Activated CD4-positive, alpha-beta T cell treated with anti-CD3 and anti-CD28 coated beads for 24 hours (primary cell): ENCODE data around the gene EBF4.
"Not testable (repeated sequence)": the region's sequence is repeated elsewhere in the genome, so short reads cannot be mapped to it uniquely, and the experiment has no call there.

ENCODE experiments used
- DNase-seq, 2 donors: peaks; one replicate each; pipeline ENCODE4 v3.0.0-alpha.2; 2020; ENCODE audit warnings: low read depth in 2 of 2

EBF4 gene

DNA sequence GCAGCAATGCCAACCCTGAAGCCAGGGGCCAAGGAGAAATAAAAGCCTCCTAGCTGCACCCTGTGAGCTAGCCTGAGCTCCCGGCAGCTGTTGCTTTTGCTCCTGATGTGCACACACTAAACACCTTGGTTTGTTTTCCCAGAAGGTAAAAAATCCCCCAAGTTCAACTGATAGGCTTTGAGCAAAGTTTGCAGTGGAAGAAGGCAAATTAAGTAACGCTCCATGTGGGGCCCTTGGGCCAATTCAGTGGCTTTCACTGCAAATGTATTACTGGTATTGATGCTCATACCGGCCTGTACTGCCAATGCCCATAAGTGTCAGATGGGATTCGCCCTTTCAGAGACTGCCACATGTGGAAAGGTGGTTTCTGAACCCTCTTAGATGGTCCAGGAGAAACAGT is 19.1 kb upstream of the EBF4 start:
- DNase-seq = no peak

- no peak for DNase-seq
These were observed 12.5 kb upstream of the EBF4 start for GRCh38 chr20:2680046-2680445.

- DNase-seq = not testable (repeated sequence)
These were observed 10.5 kb upstream of the EBF4 start for GRCh38 chr20:2682040-2682439.

DNA sequence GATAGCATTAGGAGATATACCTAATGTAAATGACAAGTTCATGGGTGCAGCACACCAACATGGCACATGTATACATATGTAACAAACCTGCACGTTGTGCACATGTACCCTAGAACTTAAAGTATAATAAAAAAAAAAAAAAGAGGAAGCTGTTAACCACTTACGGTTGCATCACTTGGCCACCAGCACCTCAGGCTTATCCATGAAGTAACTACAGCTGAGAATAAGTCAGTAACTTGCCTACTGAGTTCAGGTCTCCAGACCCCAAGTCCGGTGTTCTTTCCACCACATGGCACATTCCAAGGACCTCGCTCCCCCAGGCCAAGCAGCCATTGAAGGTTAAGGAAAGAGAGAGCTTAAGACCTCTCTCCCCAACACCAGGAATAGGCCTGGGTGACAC is 7.8 kb upstream of the EBF4 start:
- DNase-seq = not testable (repeated sequence)

DNA sequence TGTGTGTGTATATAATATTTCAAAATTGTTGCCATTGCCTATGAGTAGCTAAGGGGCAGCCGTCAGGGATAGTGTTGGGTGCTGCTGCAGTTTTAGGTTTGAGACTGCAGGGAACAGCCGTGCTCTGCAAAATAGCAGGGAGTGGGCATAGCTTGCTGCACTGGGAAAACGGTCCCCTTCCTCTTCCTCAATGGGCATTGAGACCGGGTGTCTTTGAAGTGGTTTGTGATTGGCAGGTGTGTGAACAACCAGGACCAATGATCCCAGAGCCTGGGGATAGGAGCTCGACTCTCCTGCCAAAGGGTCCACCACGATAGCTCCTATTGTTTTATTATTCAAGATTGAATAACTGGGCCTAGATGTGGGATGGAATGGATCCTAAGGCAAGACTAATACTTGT is 5.1 kb upstream of the EBF4 start:
- no peak for DNase-seq

GRCh38 chr20:2688041-2688591 is 4.5 kb upstream of the EBF4 start:
- DNase-seq = peak; percentile 60 to 61

DNA sequence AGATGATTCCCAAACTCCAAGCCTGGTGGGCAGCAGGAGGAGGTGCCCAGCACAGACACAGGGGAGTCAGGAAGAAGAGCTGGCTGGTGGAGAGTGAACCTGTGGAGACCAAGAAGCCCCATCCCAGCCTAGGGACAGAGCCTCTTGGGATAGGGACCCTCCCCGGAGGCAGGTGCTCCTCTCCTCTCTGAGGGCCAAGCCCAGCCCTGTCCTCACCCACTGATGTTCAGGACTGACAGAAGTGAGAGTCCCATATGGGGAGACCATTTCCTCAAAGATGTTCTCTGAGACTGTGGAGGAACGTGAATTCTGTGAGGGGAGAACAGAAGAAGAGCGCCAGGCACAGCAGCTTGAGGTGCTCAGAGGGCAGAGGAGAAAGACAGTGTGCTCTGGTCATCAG is 2.4 kb upstream of the EBF4 start:
- no peak for DNase-seq

GRCh38 chr20:2690718-2691117 is 1.9 kb upstream of the EBF4 start:
- no peak for DNase-seq

GRCh38 chr20:2691127-2691526 is 1.5 kb upstream of the EBF4 start:
- no peak for DNase-seq

DNA sequence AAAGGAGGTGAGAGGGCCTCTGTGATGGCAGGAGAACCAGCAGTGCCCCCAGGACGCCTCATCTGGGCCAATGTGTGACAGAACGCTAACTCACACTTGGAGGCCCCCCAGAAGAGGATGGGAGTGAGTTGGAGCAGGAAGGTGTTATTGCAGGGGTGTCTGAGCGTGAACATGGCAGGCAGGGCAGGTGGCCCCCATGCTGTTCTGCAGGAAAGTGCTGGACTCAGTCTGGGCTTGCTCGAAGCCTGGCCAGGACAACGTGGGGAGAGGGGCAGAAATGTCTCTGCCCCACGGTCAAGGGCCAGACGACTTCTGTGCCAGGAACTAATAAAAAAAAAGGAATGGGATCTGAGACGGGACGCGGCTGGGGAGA is 931 bp upstream of the EBF4 start:
- no peak for DNase-seq

DNA sequence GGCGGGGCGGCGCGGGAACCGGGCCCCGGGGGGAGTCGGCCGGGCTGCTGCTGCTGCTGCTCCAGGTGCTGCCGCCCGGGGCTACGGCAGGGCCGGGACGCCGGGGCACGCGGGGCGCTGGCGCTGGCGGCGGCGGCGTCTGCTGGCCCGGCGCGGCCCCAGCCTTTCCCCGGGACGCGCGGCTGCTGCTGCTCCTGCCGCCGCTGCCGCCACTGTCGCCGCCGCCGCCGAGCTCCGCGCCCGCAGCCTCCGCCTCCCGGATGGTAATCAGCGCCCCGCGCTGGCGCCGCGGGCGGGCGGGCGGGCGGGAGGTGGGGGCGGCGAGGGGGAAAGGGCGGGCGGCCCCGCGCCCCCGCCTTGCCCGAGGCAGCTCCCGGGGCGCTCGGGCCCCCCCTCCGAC is 306 bp downstream of the EBF4 start:
- DNase-seq = no peak

DNA sequence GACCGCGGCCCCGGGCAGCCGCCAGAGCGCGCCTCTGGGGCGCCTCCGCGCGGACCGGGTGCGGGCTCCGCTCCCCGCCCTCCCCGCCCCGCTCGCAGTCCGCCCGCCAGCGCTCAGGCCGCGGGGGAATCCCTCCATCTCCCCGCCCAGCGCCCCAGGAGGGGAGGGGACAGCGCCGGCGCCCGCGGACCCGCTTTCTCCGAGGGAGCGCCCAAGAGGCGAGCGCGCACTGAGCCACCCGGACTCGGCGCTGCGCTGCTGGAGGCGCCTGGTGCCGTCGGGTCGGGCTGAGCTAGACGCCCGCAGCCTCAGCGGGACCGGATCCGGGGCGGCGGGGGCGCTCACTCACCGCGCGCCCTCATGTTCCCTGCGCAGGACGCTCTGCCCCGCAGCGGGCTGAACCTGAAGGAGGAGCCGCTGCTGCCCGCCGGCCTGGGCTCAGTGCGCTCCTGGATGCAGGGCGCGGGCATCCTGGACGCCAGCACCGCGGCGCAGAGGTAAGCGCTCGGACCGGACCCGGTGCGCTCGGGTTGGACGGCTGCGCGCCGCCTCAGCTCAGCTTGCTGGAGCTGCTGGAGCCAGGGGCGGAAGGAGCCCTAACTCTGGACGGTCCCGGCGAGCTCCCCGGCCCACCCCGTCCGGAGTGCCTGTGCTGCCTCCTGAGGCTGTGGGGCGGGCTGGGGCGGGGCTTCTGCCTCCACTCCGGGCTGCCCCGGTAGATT is 867 bp downstream of the EBF4 start:
- DNase-seq = peak in 1 of 2 donors; percentile 30

DNA sequence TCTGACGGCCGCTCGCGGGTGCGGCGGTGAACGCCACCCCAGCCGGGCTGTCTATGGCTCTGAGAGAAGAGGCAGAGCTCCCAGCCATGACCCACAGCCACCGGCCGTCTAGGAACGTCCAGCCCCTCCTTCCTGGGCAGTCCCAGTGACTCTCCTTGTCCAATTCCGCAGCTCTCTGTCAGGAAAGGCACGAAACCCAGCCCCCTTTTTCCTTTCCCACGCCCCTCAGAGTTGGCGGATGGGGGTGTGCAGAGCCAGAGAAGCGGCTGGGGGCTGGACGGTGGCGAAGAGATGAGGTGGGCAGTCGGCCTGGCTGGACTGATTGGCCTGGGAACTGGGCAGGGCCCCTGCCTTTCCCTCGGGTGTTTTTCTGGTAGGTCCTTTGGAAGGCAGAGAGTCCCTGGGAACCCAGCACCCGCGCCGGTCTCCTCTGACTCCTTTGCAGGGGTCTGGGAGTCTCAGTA is 1.5 kb downstream of the EBF4 start:
- no peak for DNase-seq

- no peak for DNase-seq
These were observed 1.9 kb downstream of the EBF4 start for GRCh38 chr20:2694519-2694918.

DNA sequence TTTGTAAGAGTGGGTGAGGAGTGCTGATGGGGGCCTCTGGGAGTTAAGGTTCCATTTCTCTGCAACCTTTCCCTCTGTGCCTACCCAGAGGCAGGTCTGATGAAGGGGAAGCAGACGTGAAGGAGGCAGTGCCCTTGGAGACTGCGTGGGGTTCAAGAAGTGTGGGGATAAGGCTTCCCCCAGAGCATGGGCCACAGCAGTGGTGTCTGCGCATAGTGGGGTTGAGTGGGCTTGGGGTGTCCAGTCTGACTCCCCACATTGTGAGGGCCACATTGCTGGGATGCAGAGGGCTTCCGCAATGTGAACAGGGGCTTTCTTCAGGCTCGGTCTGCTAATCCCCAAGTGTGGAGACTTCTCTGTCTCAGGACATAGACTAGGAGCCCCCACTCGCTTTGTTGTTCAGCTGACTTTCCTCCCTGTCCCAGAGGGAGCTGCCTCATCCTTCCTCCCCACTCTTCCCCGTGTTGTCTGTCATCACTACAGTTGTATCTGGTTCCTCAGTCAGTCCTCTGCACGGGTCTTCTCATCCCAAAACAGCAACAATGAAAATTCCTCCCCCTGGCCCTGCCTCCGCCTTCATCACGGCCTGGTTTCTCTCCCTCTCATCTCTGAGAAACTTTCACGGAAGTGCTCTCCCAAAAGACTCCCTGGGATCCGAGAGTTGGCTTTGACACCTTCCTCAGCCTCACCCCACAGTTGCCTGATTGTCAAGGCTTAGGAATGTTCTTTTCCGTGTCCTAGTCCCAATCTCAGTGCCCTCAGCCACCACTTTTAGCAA is 2.8 kb downstream of the EBF4 start:
- DNase-seq = no peak

DNA sequence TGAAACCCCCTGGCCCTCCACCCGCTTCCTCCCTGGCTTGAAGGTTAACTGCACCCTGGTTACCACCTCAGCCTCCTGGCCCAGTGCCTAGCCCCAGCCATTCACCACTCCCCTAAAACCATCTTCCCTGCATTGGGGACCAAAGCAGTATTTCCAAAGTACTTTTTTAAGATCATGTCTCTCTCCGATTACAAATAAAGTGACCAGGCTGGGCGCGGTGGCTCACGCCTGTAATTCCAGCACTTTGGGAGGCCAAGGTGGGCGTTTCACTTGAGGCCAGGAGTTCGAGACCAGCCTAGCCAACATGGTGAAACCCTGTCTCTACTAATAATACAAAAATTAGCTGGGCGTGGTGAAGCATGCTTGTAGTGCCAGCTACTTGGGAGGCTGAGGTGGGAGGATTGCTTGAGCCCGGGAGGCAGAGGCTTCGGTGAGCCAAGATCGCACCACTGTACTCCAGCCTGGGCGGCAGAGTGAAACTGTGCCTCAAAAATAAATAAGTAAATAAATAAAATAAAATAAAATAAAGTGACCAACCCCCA is 3.5 kb downstream of the EBF4 start:
- not testable (repeated sequence) for DNase-seq

GRCh38 chr20:2696646-2697045 is 4.1 kb downstream of the EBF4 start:
- DNase-seq = no peak

- no peak for DNase-seq
These were observed 5.2 kb downstream of the EBF4 start for GRCh38 chr20:2697768-2698167.

DNA sequence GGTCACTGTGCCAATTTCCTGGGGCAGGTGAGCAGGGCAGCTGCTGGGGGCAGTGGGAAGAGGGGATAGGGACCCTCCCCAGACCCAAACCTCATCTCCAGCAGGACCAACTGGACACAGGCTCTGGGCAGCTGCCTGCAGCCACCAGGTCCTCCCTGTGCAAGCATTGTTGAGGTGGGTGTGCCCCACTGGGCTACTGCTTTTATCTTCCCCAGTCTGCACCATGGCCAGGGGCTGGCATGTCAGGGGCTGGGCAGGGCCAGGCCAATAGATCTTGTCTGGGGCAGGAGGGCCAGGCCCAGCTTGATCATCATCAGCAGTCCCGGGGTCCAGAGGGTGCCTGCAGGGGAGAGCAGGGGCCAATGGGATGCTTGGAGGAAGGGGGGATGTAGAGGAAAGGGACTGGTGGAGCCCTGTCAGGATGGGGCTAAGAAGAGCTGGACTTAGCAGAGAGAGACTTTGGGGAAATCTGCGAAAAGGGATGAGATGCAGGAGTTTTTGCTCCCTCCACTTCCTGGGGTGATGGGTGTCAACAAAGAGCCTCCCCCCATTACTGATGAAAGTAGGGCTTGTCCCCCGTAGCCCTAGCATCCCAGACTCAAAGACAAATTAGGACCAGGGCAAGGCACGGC is 5.7 kb downstream of the EBF4 start:
- no peak for DNase-seq

DNA sequence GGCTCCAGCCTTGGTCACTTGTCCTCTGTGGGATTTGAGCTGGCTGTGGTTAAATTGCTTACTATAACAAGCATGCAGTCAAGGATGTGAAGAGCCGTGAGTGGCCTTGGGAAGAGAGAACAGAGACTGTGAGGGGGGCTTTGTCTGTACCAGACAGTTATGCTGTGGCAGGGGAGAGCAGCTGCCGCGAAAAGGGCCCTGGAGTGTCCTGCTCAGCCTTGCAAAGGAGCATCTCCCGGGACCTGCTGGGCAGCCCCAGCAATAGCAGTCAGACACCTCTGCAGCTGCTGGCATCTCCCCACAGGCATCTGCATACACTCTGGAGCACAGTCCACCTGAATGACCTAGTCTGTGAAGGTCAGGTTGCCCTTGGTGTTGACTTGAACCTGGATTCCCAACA is 6.3 kb downstream of the EBF4 start:
- DNase-seq = no peak

DNA sequence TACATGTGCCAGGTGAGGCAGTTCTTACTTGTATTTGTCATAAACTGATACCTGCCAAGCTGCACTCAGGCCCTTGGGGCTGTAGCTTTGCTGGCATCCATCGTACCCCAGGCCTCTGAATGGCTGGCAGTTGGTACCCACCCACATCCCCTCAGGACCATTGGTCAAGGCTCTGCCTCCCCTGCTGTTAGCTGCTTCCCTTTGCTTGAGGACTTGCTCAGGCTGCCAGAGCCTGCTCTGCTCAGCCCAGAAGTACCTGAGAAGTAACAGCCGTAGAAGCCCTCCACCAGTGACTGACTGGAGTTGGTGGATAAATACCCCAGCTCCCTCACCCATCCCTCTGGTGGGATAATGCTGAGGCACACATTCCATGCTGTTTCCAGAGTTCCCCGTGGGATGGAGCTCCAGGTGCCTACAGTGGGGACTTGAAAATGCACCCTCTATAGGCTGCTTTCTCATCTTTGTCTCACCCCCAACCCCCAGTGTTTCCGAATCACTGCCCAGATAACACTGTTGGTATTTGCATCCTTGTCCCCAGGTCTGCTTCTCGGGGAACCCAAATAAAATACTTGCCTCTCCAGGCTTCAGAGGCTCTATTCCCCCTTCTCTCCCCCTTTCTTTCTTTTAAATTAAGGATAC is 7.3 kb downstream of the EBF4 start:
- no peak for DNase-seq
